SK-N-SH (cell line): ENCODE data around the gene CD93. TPM values are rescaled to one million over a fixed set of nuclear protein-coding genes. Genes with fewer than 3 reads are reported as not detected.

Source experiments
- CTCF ChIA-PET: fragments of 300-600, 350-600 bp; formaldehyde crosslinking; extraction: SDS; loops from one replicate; lab custom pipeline; 2021; lab: Yijun Ruan, JAX
- POLR2A ChIA-PET: fragments of 350-600 bp; sonication (Branson Sonifier 250); formaldehyde crosslinking; extraction: SDS; loops from one replicate; lab custom pipeline; 2020; ENCODE audit warnings: antibody characterized with exemption, inconsistent platforms; lab: Yijun Ruan, JAX
- DNase-seq: peaks from one replicate; pipeline ENCODE4 v3.0.0; 2012
- H2AFZ ChIP-seq: fragments of 200-600 bp; sonication (generic); 2 replicates; pipeline ENCODE4 v1.8.1; 2016; ENCODE audit warnings: antibody characterized with exemption, mild to moderate bottlenecking, low read depth
- H3F3A ChIP-seq: fragments of 200-600 bp; sonication (generic); replicated peaks from 2 replicates; pipeline ENCODE3; 2016; ENCODE audit warnings: antibody characterized with exemption, mild to moderate bottlenecking; ENCODE audit not compliant: insufficient read depth
- H3K27ac ChIP-seq, 2 experiments: fragments of 200-500 bp in 1 of 2; fragments of 200-600 bp in 1 of 2; sonication (Bioruptor generic) in 1 of 2; sonication (generic), shearing (Covaris generic) in 1 of 2; 2 replicates each; pipeline versions ENCODE4 v1.5.1 to v1.6.1; 2014 to 2016; ENCODE audit warnings: low read depth in 2 of 2, inconsistent platforms in 1 of 2, low read length in 1 of 2, mild to moderate bottlenecking in 1 of 2, mixed read lengths in 1 of 2
- H3K27me3 ChIP-seq: fragments of 200-600 bp; sonication (generic), shearing (Covaris generic); 2 replicates; pipeline ENCODE4 v1.6.1; 2016; ENCODE audit warnings: mixed run types; ENCODE audit not compliant: insufficient read depth
- H3K36me3 ChIP-seq, 2 experiments: fragments of 200-500 bp in 1 of 2; fragments of 200-600 bp in 1 of 2; sonication (Bioruptor generic) in 1 of 2; sonication (generic) in 1 of 2; replicated peaks in 1 of 2; 2 replicates each; pipeline versions ENCODE3 to v1.5.1; 2014 to 2016; ENCODE audit warnings: low read length in 1 of 2, mild to moderate bottlenecking in 1 of 2; ENCODE audit not compliant: insufficient read depth in 2 of 2, control insufficient read depth in 1 of 2
- H3K4me1 ChIP-seq, 2 experiments: fragments of 200-500 bp in 1 of 2; fragments of 200-600 bp in 1 of 2; sonication (Bioruptor generic) in 1 of 2; sonication (generic), shearing (Covaris generic) in 1 of 2; 2 replicates each; pipeline versions ENCODE4 v1.5.1 to v1.6.1; 2014 to 2016; ENCODE audit warnings: low read depth in 1 of 2, low read length in 1 of 2, mixed run types in 1 of 2; ENCODE audit not compliant: insufficient read depth in 2 of 2, control insufficient read depth in 1 of 2
- H3K4me2 ChIP-seq: fragments of 200-600 bp; sonication (generic), shearing (Covaris generic); 2 replicates; pipeline ENCODE4 v1.6.1; 2017; ENCODE audit warnings: mixed run types
- H3K4me3 ChIP-seq, 2 experiments: fragments of 200-500 bp in 1 of 2; fragments of 200-600 bp in 1 of 2; sonication (Bioruptor generic) in 1 of 2; sonication (generic), shearing (Covaris generic) in 1 of 2; 2 replicates each; pipeline versions ENCODE4 v1.5.1 to v1.8.1; 2014 to 2016; ENCODE audit warnings: low read depth in 2 of 2, inconsistent platforms in 1 of 2, low read length in 1 of 2, mild to moderate bottlenecking in 1 of 2, mixed read lengths in 1 of 2, moderate library complexity in 1 of 2
- H3K79me2 ChIP-seq: fragments of 200-600 bp; sonication (generic); 2 replicates; pipeline ENCODE4 v1.8.1; 2017; ENCODE audit warnings: mild to moderate bottlenecking; ENCODE audit not compliant: insufficient read depth
- H3K9ac ChIP-seq: fragments of 200-600 bp; sonication (generic); 2 replicates; pipeline ENCODE4 v1.6.1; 2017; ENCODE audit warnings: mixed run types
- H3K9me2 ChIP-seq: fragments of 200-600 bp; sonication (generic); 2 replicates; pipeline ENCODE4 v1.6.1; 2017; ENCODE audit warnings: mixed run types
- H3K9me3 ChIP-seq: fragments of 200-600 bp; sonication (generic); 2 replicates; pipeline ENCODE4 v1.6.1; 2017; ENCODE audit warnings: mixed run types, mild to moderate bottlenecking, moderate library complexity
- H4K20me1 ChIP-seq: fragments of 200-600 bp; sonication (generic); 2 replicates; pipeline ENCODE4 v1.6.1; 2017; ENCODE audit warnings: mild to moderate bottlenecking, mixed run types; ENCODE audit not compliant: insufficient read depth
- CHD2 ChIP-seq: fragments of 150-350 bp; IDR thresholded peaks from 2 replicates; pipeline ENCODE4 v1.6.1; 2018; ENCODE audit warnings: low read length; ENCODE audit not compliant: partially characterized antibody
- EP300 ChIP-seq, 2 experiments: IDR thresholded peaks; 2 replicates each; pipeline versions ENCODE4 v1.4.0 to v1.6.1; 2012; ENCODE audit warnings: borderline replicate concordance in 1 of 2, low read depth in 1 of 2, low read length in 1 of 2
- EZH2phosphoT487 ChIP-seq: fragments of 200-600 bp; sonication (generic); IDR thresholded peaks from 2 replicates; pipeline ENCODE4 v1.6.1; 2017; ENCODE audit warnings: low read depth, mixed run types, mild to moderate bottlenecking, antibody characterized with exemption, moderate library complexity, borderline replicate concordance
- FOXJ3 ChIP-seq: sonication (generic); formaldehyde crosslinking; IDR thresholded peaks from 2 replicates; pipeline ENCODE4 v1.5.1; 2020; ENCODE audit warnings: mild to moderate bottlenecking, missing genetic modification reagents
- FOXM1 ChIP-seq: IDR thresholded peaks from 2 replicates; pipeline ENCODE4 v1.4.0; 2012; ENCODE audit warnings: low read depth, mild to moderate bottlenecking
- GABPA ChIP-seq: IDR thresholded peaks from 2 replicates; pipeline ENCODE4 v1.4.0; 2012; ENCODE audit warnings: low read depth, mild to moderate bottlenecking
- GATA2 ChIP-seq: sonication (generic); formaldehyde crosslinking; IDR thresholded peaks from 2 replicates; pipeline ENCODE4 v1.5.0; 2020; ENCODE audit warnings: mild to moderate bottlenecking, missing genetic modification reagents
- MEF2A ChIP-seq: IDR thresholded peaks from 2 replicates; pipeline ENCODE4 v1.4.0; 2012; ENCODE audit warnings: low read depth, borderline replicate concordance
- MXI1 ChIP-seq: IDR thresholded peaks from 2 replicates; pipeline ENCODE4 v1.6.1; 2012; ENCODE audit warnings: mild to moderate bottlenecking, low read depth, low read length, improper control_type of control experiment
- NFIC ChIP-seq: IDR thresholded peaks from 2 replicates; pipeline ENCODE4 v1.4.0; 2012; ENCODE audit warnings: borderline replicate concordance
- POLR2AphosphoS5 ChIP-seq: IDR thresholded peaks from 2 replicates; pipeline ENCODE4 v1.6.1; 2012; ENCODE audit warnings: low read depth, low read length
- RAD21 ChIP-seq: IDR thresholded peaks from 2 replicates; pipeline ENCODE4 v1.6.1; 2012; ENCODE audit warnings: mild to moderate bottlenecking, low read length
- RFX5 ChIP-seq: IDR thresholded peaks from 2 replicates; pipeline ENCODE4 v1.6.1; 2012; ENCODE audit warnings: mild to moderate bottlenecking, improper control_type of control experiment, low read length
- SIN3A ChIP-seq: IDR thresholded peaks from 2 replicates; pipeline ENCODE4 v1.6.1; 2012; ENCODE audit warnings: low read depth, mild to moderate bottlenecking, low read length, moderate library complexity, borderline replicate concordance
- SMC3 ChIP-seq: IDR thresholded peaks from 2 replicates; pipeline ENCODE4 v1.6.1; 2012; ENCODE audit warnings: low read depth, low read length, improper control_type of control experiment
- TAF1 ChIP-seq: IDR thresholded peaks from 2 replicates; pipeline ENCODE4 v1.6.1; 2012; ENCODE audit warnings: low read depth, mild to moderate bottlenecking, low read length, moderate library complexity, borderline replicate concordance
- TCF12 ChIP-seq: IDR thresholded peaks from 2 replicates; pipeline ENCODE4 v1.4.0; 2012
- TEAD4 ChIP-seq: IDR thresholded peaks from 2 replicates; pipeline ENCODE4 v1.4.0; 2012; ENCODE audit warnings: mild to moderate bottlenecking, borderline replicate concordance; ENCODE audit not compliant: insufficient read depth
- WGBS: methylation state at CpG from one replicate; pipeline ENCODE4 v1.1.6; 2017; ENCODE audit warnings: low lambda C conversion rate; 5-methylcytosine and 5-hydroxymethylcytosine counted together
- polyA plus RNA-seq, 3 experiments: library from polyadenylated mRNA; depleted of rRNA; stranded (reverse); fragments of >200 nt; gene quantifications; 2 replicates each; pipeline ENCODE4 v1.2.3, GENCODE V29; 2012
- TF ChIP-seq, protein P1 (sequence below): IDR thresholded peaks from 2 replicates; pipeline ENCODE4 v1.4.0; 2012; ENCODE audit warnings: low read depth

Gene CD93
- polyA plus RNA-seq, 1 of the 3 experiments (the other 2 are of a cell fraction) = 0.03 TPM

DNA sequence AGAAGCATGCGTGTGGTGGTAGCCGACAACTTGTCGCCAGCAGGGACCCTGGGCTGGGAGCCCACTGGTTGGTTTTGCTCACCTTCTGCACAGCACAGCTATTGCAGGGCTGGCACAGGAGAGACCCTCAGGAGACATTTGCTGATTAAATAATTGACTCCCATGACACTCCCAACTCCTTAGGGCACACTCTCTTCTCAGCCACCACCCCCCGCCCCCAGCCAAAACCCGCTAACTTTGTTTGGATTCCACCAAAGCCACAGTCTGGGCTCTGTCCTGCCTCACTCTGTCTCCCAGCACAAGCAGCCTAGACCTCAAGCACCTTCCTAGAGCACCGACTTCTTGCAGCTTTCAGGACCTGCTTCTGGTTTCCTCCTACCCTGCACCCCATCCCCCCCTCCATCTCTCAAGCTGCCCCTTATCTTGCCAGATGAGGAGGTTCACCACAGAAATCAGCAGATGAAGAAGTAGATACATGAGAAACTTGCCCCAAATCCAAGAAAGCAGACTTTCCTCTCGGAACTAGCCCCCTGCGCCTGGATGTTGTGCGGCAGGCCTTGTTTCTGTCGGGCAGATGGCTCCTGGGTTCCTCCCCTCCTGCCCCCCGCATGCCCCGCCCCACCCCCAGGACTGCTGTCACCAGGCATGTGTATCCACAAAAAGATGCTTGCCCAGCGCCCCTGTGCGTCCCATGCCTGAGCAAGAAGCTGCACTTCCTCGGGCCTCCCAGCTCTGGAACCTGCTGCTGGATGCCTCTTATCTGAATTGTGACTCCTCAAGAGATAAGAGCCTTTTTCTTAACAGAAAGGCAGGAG lies 35.0 kb upstream of the CD93 start:
- Histone ChIP-seq H2AFZ (no peak overlapping the region), H3K79me2 (no peaks in the 10 kb centered on the region), H3K9me2 (no peaks in the 10 kb centered on the region), H3K4me2 (no peak overlapping the region), H3F3A (no peaks in the 10 kb centered on the region), H3K4me1 (no peaks in the 10 kb centered on the region; a peak in 1 of 4 replicates), H3K27me3 (peaks cover 18% of the 10 kb centered on the region; the same call in 1 of the 2 replicates), H3K27ac (no peak overlapping the region), H4K20me1 (no peaks in the 10 kb centered on the region), H3K36me3 (no peaks in the 10 kb centered on the region), H3K9me3 (no peaks in the 10 kb centered on the region), H3K4me3 (no peak overlapping the region), H3K9ac (no peak overlapping the region)
- WGBS = 54% methylated on average over 9 of the region's 15 CpGs
- POLR2A ChIA-PET = no interaction called here
- DNase-seq = no peak
- CTCF ChIA-PET = no interaction called here
- TF ChIP-seq FOXJ3 (CRISPR knock-in tag) = no peak

DNA sequence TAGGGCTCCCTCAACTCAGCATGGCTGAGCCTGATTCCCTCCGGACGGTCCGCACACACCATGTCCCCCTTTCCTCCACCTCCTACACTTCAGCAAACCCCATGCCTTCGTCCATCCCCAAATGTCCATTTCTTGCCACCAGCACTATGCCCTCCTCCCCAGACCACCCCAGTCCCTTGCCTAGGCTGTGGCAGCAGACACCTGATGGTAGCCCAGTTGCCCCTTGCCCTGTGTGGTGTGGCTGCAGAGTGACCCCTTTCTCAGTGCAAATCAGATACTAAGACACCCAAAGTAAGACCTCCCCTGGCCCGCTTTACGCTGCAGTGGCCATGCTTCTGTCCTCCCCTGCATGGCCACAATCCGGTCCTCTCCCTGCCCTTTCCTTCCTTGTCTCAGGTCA lies 34.1 kb upstream of the CD93 start:
- H3K4me1 ChIP-seq = no peaks in the 10 kb centered on the region; a peak in 1 of 4 replicates
- no peaks in the 10 kb centered on the region for H3K79me2 ChIP-seq
- no peak overlapping the region for H3K27ac ChIP-seq
- no peaks in the 10 kb centered on the region for H3K9me2 ChIP-seq
- no peaks in the 10 kb centered on the region for H3K36me3 ChIP-seq
- ChIA-PET POLR2A (no interaction called here), CTCF (no interaction called here)
- no peak overlapping the region for H3K9ac ChIP-seq
- no peaks in the 10 kb centered on the region for H4K20me1 ChIP-seq
- WGBS = 44% methylated on average over 6 of the region's 7 CpGs
- H3K27me3 ChIP-seq = peaks cover 18% of the 10 kb centered on the region; the same call in 1 of the 2 replicates
- no peaks in the 10 kb centered on the region for H3K9me3 ChIP-seq
- H3F3A ChIP-seq = no peaks in the 10 kb centered on the region
- no peak overlapping the region for H3K4me3 ChIP-seq
- no peak for TF ChIP-seq FOXJ3 (CRISPR knock-in tag)
- no peak for TF ChIP-seq POLR2AphosphoS5
- TF ChIP-seq GABPA = no peak
- no peak overlapping the region for H2AFZ ChIP-seq
- no peak overlapping the region for H3K4me2 ChIP-seq
- DNase-seq = no peak

DNA sequence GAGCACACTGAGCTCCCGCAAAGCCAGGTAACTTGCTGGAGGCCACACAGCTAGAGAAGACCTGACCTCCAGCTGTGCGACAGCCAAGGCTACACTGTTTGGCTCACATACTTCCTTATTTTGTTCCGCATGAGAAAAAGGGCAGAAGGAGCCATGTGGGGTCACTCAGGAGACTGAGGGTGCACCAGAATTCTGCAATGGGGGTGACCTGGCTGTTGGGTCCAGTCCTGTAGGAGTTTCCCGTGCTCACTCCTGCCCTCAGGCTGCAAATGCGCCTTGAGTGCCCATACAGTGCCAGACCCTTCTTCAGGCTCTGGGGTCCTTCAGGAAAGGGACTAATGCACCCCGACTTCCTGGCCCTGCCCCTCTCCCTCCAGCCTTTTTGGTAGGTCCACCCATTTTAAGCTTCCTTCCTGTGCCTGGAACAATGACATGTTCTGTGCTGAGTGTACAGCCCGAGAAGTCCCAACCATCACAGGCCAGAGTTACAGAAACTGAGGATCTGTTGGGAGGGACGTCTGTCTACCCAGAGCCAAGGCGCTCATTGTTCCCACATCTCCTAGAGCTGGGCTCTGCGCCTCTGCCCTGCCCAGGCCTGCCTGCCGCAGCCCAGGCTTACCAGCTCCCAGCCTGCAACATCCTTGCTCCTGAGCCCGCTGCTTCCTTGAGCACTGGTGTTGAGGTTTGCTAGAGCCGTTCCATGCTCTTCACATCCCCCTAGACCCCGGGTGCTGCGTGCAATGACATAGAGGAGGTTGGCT lies 33.5 kb upstream of the CD93 start:
- H3K27me3 ChIP-seq = peaks cover 18% of the 10 kb centered on the region; the same call in 1 of the 2 replicates
- H3K4me1 ChIP-seq = no peaks in the 10 kb centered on the region; a peak in 1 of 4 replicates
- no peak overlapping the region for H3K4me3 ChIP-seq
- WGBS = 25% methylated on average over 14 of the region's 15 CpGs
- H3K9ac ChIP-seq = no peak overlapping the region
- no peak overlapping the region for H2AFZ ChIP-seq
- no peaks in the 10 kb centered on the region for H3K36me3 ChIP-seq
- TF ChIP-seq GABPA = no peak
- TF ChIP-seq GATA2 (CRISPR knock-in tag) = no peak
- no peak for TF ChIP-seq TCF12
- TF ChIP-seq RFX5 = no peak
- TF ChIP-seq EP300 (IDR thresholded peaks at IDR 0.05; ENCODE audit: borderline replicate concordance in 1 of 2, low read depth in 1 of 2, low read length in 1 of 2) = no peak
- no peak for TF ChIP-seq CHD2
- TF ChIP-seq FOXM1 = no peak
- no peak for TF ChIP-seq TAF1
- no peak for TF ChIP-seq RAD21
- TF ChIP-seq FOXJ3 (CRISPR knock-in tag) = no peak
- no peak for TF ChIP-seq TEAD4
- no peak for TF ChIP-seq NFIC
- no peak for TF ChIP-seq SMC3
- no peak for TF ChIP-seq MEF2A
- TF ChIP-seq EZH2phosphoT487 = no peak
- no peak for TF ChIP-seq SIN3A
- TF ChIP-seq, protein P1, sequence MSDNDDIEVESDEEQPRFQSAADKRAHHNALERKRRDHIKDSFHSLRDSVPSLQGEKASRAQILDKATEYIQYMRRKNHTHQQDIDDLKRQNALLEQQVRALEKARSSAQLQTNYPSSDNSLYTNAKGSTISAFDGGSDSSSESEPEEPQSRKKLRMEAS = no peak
- TF ChIP-seq MXI1 = no peak
- H3K9me3 ChIP-seq = no peaks in the 10 kb centered on the region
- H3K27ac ChIP-seq = no peak overlapping the region
- DNase-seq = no peak
- H3K79me2 ChIP-seq = no peaks in the 10 kb centered on the region
- no peaks in the 10 kb centered on the region for H4K20me1 ChIP-seq
- H3F3A ChIP-seq = no peaks in the 10 kb centered on the region
- H3K4me2 ChIP-seq = no peak overlapping the region
- CTCF ChIA-PET = no interaction called here
- no peaks in the 10 kb centered on the region for H3K9me2 ChIP-seq
- POLR2A ChIA-PET = no interaction called here
